Stimulated activated CD8-positive, alpha-beta memory T cell treated with anti-CD3 and anti-CD28 coated beads, Interleukin-7, amount 100 ng/mL, for 24 hours (primary cell): ENCODE results near the gene TBC1D22A.
"Not testable (repeated sequence)": the region's sequence is repeated elsewhere in the genome, so short reads cannot be mapped to it uniquely, and the experiment has no call there.

Experiments used
- DNase-seq: peaks from one replicate; pipeline ENCODE4 v3.0.0-alpha.2; 2020; ENCODE audit warnings: low read depth

Gene TBC1D22A

GRCh38 chr22:46972901-46973831, 210.7 kb downstream of the TBC1D22A start:
- DNase-seq = no peak

GRCh38 chr22:46974077-46974476, 211.6 kb downstream of the TBC1D22A start:
- DNase-seq = no peak

- DNase-seq = no peak
These were observed 212.5 kb downstream of the TBC1D22A start for GRCh38 chr22:46974631-46975585.

- no peak for DNase-seq
These were observed 213.7 kb downstream of the TBC1D22A start for GRCh38 chr22:46976143-46976542.

- DNase-seq = no peak
These were observed 214.1 kb downstream of the TBC1D22A start for GRCh38 chr22:46976598-46976997.

GRCh38 chr22:46977656-46978343, 215.3 kb downstream of the TBC1D22A start:
- DNase-seq = no peak

- DNase-seq = not testable (repeated sequence)
These were observed 216.2 kb downstream of the TBC1D22A start for GRCh38 chr22:46978668-46979067.

GRCh38 chr22:46979506-46979905, 217.1 kb downstream of the TBC1D22A start:
- no peak for DNase-seq

- no peak for DNase-seq
These were observed 217.9 kb downstream of the TBC1D22A start for GRCh38 chr22:46980392-46980791.

GRCh38 chr22:46982635-46983034, 220.2 kb downstream of the TBC1D22A start:
- no peak for DNase-seq

- no peak for DNase-seq
These were observed 220.6 kb downstream of the TBC1D22A start for GRCh38 chr22:46983046-46983445.

- no peak for DNase-seq
These were observed 222.5 kb downstream of the TBC1D22A start for GRCh38 chr22:46984751-46985506.

- no peak for DNase-seq
These were observed 223.0 kb downstream of the TBC1D22A start for GRCh38 chr22:46985507-46985882.

- no peak for DNase-seq
These were observed 224.3 kb downstream of the TBC1D22A start for GRCh38 chr22:46986788-46987187.

GRCh38 chr22:46990937-46991550, 228.6 kb downstream of the TBC1D22A start:
- DNase-seq = no peak

GRCh38 chr22:46991666-46992065, 229.2 kb downstream of the TBC1D22A start:
- no peak for DNase-seq

GRCh38 chr22:46992121-46992731, 229.8 kb downstream of the TBC1D22A start:
- no peak for DNase-seq

- no peak for DNase-seq
These were observed 231.2 kb downstream of the TBC1D22A start for GRCh38 chr22:46993633-46994032.

GRCh38 chr22:46994265-46994664, 231.8 kb downstream of the TBC1D22A start:
- DNase-seq = no peak

- no peak for DNase-seq
These were observed 232.5 kb downstream of the TBC1D22A start for GRCh38 chr22:46994983-46995382.
